DOHH2 (cell line): ENCODE results near the gene SLC1A3.

Source experiments
- H3F3A ChIP-seq: fragments of 200-600 bp; sonication (generic), shearing (Covaris generic); 2 replicates; pipeline ENCODE4 v1.6.0; 2016; ENCODE audit warnings: antibody characterized with exemption, mild to moderate bottlenecking; ENCODE audit not compliant: control insufficient read depth, insufficient read depth
- H3K27ac ChIP-seq: fragments of 200-600 bp; sonication (generic); 2 replicates; pipeline ENCODE4 v1.5.1; 2014; ENCODE audit warnings: low read depth, mild to moderate bottlenecking, low read length, moderate library complexity
- H3K27me3 ChIP-seq: fragments of 200-600 bp; sonication (generic); 2 replicates; pipeline ENCODE4 v1.6.1; 2014; ENCODE audit warnings: mild to moderate bottlenecking, low read length, mixed read lengths; ENCODE audit not compliant: control insufficient read depth
- H3K36me3 ChIP-seq: fragments of 200-600 bp; sonication (generic); 2 replicates; pipeline ENCODE4 v1.6.1; 2014; ENCODE audit warnings: mild to moderate bottlenecking, low read length, moderate library complexity, mixed read lengths; ENCODE audit not compliant: control insufficient read depth
- H3K4me1 ChIP-seq: fragments of 200-600 bp; sonication (generic); 2 replicates; pipeline ENCODE4 v1.6.1; 2014; ENCODE audit warnings: mild to moderate bottlenecking, low read length, mixed read lengths; ENCODE audit not compliant: control insufficient read depth
- H3K4me2 ChIP-seq: fragments of 200-600 bp; sonication (generic); 2 replicates; pipeline ENCODE4 v1.6.0; 2014; ENCODE audit warnings: mild to moderate bottlenecking, low read length, moderate library complexity
- H3K4me3 ChIP-seq: fragments of 200-600 bp; sonication (generic); 2 replicates; pipeline ENCODE4 v1.5.1; 2014; ENCODE audit warnings: mild to moderate bottlenecking, low read length, mixed read lengths
- H3K79me2 ChIP-seq: fragments of 200-600 bp; sonication (generic); 2 replicates; pipeline ENCODE4 v1.6.1; 2014; ENCODE audit warnings: mild to moderate bottlenecking, low read length, mixed read lengths; ENCODE audit not compliant: control insufficient read depth
- H3K9me2 ChIP-seq: fragments of 200-600 bp; sonication (generic); replicated peaks from 2 replicates; pipeline ENCODE4 v1.6.1; 2014; ENCODE audit warnings: mild to moderate bottlenecking, low read length, mixed read lengths; ENCODE audit not compliant: control insufficient read depth
- H3K9me3 ChIP-seq: fragments of 200-600 bp; sonication (generic); 2 replicates; pipeline ENCODE4 v1.6.1; 2014; ENCODE audit warnings: antibody characterized with exemption, low read length, mixed read lengths; ENCODE audit not compliant: control insufficient read depth, insufficient read depth
- H4K20me1 ChIP-seq: fragments of 200-600 bp; sonication (generic); 2 replicates; pipeline ENCODE4 v1.6.0; 2014; ENCODE audit warnings: low read depth, mild to moderate bottlenecking, antibody characterized with exemption, low read length, moderate library complexity; ENCODE audit not compliant: control insufficient read depth, insufficient read depth
- CTCF ChIP-seq: fragments of 200-600 bp; sonication (generic); IDR thresholded peaks from one replicate; pipeline ENCODE4 v1.5.1; 2014; ENCODE audit warnings: antibody characterized with exemption, mild to moderate bottlenecking, low read depth, low read length; ENCODE audit not compliant: poor library complexity, severe bottlenecking
- EZH2phosphoT487 ChIP-seq: fragments of 200-600 bp; sonication (generic); IDR thresholded peaks from 2 replicates; pipeline ENCODE4 v1.6.1; 2017; ENCODE audit warnings: borderline replicate concordance, mild to moderate bottlenecking, antibody characterized with exemption, low read length, moderate library complexity, mixed read lengths

The SLC1A3 gene

GRCh38 chr5:36653044-36653705, 46.8 kb downstream of the SLC1A3 start:
- H3K27me3 ChIP-seq, result no peaks in the 10 kb centered on the region
- no peaks in the 10 kb centered on the region for H3K79me2 ChIP-seq
- no peak overlapping the region for H3K4me3 ChIP-seq
- H3K9me3 ChIP-seq, result no peaks in the 10 kb centered on the region
- no peaks in the 10 kb centered on the region for H3K4me1 ChIP-seq
- TF ChIP-seq EZH2phosphoT487 (no peak), CTCF (no peak)
- H3K9me2 ChIP-seq, result no peaks in the 10 kb centered on the region; the same call in 1 of the 2 replicates
- no peaks in the 10 kb centered on the region for H4K20me1 ChIP-seq
- H3K36me3 ChIP-seq, result no peaks in the 10 kb centered on the region
- no peak overlapping the region for H3K4me2 ChIP-seq
- H3F3A ChIP-seq, result no peaks in the 10 kb centered on the region
- no peak overlapping the region for H3K27ac ChIP-seq

- Histone ChIP-seq H3K79me2 (no peaks in the 10 kb centered on the region), H3K4me1 (no peaks in the 10 kb centered on the region), H3K27me3 (no peaks in the 10 kb centered on the region), H3K4me3 (no peak overlapping the region), H3K4me2 (no peak overlapping the region), H3K36me3 (no peaks in the 10 kb centered on the region), H3K9me2 (no peaks in the 10 kb centered on the region; the same call in 1 of the 2 replicates), H4K20me1 (no peaks in the 10 kb centered on the region), H3K9me3 (no peaks in the 10 kb centered on the region), H3F3A (no peaks in the 10 kb centered on the region), H3K27ac (no peak overlapping the region)
- TF ChIP-seq EZH2phosphoT487, result no peak
- TF ChIP-seq CTCF, result no peak
Measured at GRCh38 chr5:36654564-36654963, 48.2 kb downstream of the SLC1A3 start.

GRCh38 chr5:36655161-36655560, 48.8 kb downstream of the SLC1A3 start:
- Histone ChIP-seq H3K4me1 (no peaks in the 10 kb centered on the region), H3K9me2 (no peaks in the 10 kb centered on the region), H3K27ac (no peak overlapping the region), H3K79me2 (no peaks in the 10 kb centered on the region), H4K20me1 (no peaks in the 10 kb centered on the region), H3K27me3 (no peaks in the 10 kb centered on the region), H3K9me3 (no peaks in the 10 kb centered on the region), H3K4me3 (no peak overlapping the region), H3F3A (no peaks in the 10 kb centered on the region), H3K36me3 (no peaks in the 10 kb centered on the region), H3K4me2 (no peak overlapping the region)
- TF ChIP-seq CTCF (no peak), EZH2phosphoT487 (no peak)
